HG03575 (cell line): ENCODE results near the gene ZNF723.
"Not testable (repeated sequence)": the region's sequence is repeated elsewhere in the genome, so short reads cannot be mapped to it uniquely, and the experiment has no call there.

ENCODE experiments used
- ATAC-seq: cut with Tn5 transposase; IDR thresholded peaks from one replicate; pipeline ENCODE4 v1.9.1; 2021; ENCODE audit not compliant: unreplicated experiment, insufficient number of reproducible peaks, low FRiP score; ENCODE audit errors: extremely low read depth

Gene ZNF723

GRCh38 chr19:22832031-22832762 lies at the start of gene ZNF723:
TSS of gene ZNF723 (plus strand) at chr19:22832291. CDS start at chr19:22832380, 89 bp downstream.
- ATAC-seq = no peak

DNA sequence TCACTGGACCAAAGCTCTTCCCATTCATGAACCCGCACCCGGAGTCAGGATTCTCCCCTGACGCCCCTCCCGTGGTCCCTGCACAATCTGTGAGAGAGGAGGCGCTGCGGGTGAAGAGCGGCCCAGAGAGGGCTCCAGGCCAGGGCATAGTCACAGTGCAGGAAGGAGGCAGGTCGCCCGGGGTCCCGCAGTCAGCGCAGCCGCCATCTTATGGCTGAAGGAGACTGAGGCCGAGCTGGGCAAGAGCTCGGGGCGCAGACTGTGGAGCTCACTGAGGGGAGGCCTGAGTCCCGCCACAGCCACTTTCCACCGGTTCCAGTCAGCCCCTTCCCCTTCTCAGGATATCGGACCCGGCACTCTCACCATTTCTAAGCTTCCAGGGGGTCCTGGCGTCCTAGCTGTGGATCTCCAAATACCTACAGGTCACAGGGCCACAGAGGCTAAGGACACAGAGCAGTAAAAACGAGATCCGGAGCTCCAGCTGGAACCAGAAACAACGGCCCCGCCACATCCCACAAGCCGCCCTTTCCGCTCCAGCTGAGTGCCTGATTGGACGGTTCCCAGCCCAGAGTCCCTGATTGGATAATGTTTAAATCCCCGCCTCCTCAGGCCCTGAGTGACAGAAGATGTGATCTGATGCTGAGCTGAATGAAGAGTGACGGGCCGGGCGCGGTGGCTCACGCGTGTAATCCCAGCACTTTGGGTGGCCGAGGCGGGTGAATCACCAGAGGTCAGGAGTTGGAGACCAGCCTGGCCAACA lies 48.3 kb upstream of the ZNF723 start, which contains the start of gene ZNF99:
TSS of gene ZNF99 (minus strand) at position 501 of the 760 bp plus-strand sequence. CDS start at position 366, 135 bp downstream.
- no peak for ATAC-seq

- ATAC-seq = not testable (repeated sequence)
These were observed 39.2 kb upstream of the ZNF723 start for GRCh38 chr19:22792863-22793262.

DNA sequence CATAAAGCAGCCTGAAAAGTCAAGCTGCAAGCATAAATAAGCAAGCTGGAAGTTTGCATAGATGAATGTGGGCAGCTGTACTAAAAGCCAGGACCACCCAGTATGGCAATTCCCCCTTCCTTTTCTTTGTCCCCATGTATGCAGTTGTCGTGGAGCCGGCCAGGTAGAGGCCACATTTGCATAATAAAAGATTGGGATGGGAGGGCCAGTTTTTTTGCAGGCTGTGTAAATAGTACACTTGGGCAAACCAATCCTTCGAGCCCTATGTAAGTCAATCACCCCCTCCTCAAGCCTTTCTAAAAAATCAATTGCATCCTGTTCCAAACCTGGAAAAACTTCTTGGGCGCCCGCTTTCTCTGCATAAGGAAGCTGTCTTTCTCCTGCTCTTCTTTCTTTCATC lies 35.1 kb upstream of the ZNF723 start:
- ATAC-seq = no peak

GRCh38 chr19:22806418-22806817 lies 25.7 kb upstream of the ZNF723 start:
- ATAC-seq = no peak

DNA sequence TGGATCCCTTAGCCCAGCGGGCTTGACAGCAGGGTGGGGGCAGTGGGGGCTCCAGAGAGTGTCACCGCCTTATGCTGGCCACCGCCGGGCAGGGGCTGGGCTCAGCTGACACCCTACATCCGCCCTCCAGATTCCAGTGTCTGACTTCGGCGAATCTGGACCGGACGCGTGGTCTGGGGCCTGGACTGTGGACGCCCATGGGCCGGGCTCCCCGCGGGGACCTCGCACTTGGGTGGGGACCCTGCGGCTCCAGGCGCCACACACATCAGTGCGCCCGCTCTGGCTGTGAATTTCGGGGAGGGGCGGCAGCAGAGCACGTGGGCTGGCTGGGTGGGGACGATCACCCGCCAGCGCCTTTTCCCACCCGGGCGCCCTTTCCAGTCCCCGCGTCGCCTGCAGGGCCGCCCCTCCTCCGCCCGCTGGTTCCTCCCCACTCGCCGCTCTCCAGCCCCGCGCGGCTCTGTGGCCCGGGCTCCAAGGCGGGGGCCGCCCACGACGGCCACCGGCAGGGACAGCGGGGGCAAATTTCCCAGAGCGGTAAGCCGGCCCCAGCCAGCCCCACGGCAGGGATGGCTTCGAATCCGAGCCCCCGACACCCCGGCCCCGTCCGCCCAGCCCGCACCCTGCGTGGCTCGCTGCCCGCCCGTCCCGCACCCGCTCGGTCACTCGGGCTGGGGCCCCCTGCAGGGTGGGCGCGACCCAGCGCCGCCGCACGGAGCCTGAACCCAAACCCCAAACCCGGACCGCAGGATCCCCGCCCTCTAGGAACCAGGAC lies 24.8 kb upstream of the ZNF723 start:
- no peak for ATAC-seq

GRCh38 chr19:22814124-22814523 lies 18.0 kb upstream of the ZNF723 start:
- ATAC-seq = no peak

DNA sequence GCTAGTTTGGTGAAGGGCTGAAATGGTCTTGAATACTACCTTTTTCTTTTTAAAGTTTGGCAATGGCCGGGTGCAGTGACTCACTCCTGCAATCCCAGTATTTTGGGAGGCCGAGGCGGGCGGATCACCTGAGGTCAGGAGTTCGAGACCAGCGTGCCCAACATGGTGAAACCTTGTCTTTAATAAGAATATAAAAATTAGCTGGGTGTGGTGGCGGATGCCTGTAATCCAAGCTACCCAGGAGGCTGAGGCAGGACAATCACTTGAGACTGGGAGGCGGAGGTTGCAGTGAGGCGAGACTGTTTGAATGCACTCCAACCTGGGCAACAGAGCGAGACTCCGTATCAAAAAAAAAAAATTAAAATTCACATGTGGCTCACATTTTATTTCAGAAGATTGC lies 880 bp upstream of the ZNF723 start:
- no peak for ATAC-seq

GRCh38 chr19:22857713-22858320 lies 25.7 kb downstream of the ZNF723 start:
- ATAC-seq = not testable (repeated sequence)

DNA sequence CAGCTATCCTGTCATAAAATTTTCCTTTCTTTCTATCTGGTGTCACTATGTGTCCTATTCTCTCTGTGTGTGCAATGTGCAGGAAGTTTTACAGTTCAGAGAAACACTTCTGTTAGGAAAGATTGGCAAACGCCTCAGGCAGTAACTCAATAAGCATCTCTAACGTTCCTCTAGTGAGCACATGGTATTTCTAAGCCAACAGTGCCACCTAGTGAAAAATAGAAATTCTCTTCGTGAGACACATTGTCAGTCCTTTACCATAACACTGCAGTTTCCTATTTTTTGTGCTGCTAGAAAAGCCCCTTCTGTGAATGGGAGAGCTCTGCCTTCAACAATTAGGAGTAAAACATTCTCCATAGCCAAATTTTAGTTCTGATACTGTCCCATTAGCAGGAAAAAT lies 50.7 kb downstream of the ZNF723 start:
- no peak for ATAC-seq

GRCh38 chr19:22893855-22894270 lies 61.8 kb downstream of the ZNF723 start:
- ATAC-seq = no peak

DNA sequence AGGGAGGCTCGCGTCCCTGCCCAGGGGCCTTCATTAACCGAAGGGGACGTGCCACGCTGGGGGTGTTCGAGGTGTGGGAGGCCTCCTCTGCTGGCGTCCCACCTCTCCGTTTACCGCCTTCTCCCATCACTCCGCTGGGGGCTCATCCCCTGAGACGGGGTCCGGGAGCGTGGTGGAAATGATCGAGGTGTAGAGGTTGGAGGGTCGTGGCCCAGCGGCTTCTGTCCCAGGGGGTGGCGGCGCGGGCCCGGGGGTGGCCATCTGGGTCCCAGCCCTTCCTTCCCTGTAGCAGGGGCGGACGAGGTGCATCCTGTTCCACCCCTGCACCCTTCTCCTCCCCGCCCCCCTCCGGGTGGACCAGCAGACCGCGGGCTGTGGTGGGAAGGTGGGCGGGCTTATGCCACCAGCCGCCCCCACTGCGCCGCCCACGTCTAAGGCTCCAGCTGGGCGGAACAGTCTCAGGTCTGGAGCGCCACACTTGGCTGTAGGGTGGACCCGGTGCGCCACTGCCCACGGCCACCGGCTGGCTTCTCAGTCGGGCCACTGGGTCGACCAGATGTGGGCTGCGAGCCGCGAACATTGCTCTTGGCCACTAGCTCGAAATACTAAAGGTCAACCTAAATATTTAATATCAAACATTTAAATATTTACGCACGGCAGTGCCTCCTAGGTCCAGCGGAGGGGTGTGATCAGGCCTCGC lies 69.5 kb downstream of the ZNF723 start:
- no peak for ATAC-seq
